Lower lobe of right lung (tissue), 2 donors: ENCODE measurements around the gene PAH. TPM values are rescaled to one million over a fixed set of nuclear protein-coding genes. Genes with fewer than 3 reads are reported as not detected.
A peak's percentile ranks its signal among the peaks of the same experiment; 100 is the strongest.

Experiments
- ATAC-seq, 2 donors: fragments of 200-7000 bp; cut with Tn5 transposase; one replicate each; pipeline ENCODE4 v1.9.1; 2020 to 2022; ENCODE audit warnings: mild to moderate bottlenecking in 2 of 2, moderate library complexity in 2 of 2
- DNase-seq: peaks from one replicate; pipeline ENCODE4 v3.0.0-alpha.2; 2020
- H3K27ac ChIP-seq: fragments of 200-600 bp; one replicate; pipeline ENCODE4 v1.8.0; 2022
- H3K27me3 ChIP-seq: fragments of 200-600 bp; one replicate; pipeline ENCODE4 v1.8.0; 2022; ENCODE audit warnings: low read depth
- H3K36me3 ChIP-seq: fragments of 200-600 bp; one replicate; pipeline ENCODE4 v1.8.0; 2022; ENCODE audit warnings: mild to moderate bottlenecking
- H3K4me1 ChIP-seq: fragments of 200-600 bp; one replicate; pipeline ENCODE4 v1.8.0; 2022
- H3K4me3 ChIP-seq: fragments of 200-600 bp; one replicate; pipeline ENCODE4 v1.8.0; 2022; ENCODE audit warnings: mild to moderate bottlenecking
- H3K9me3 ChIP-seq: fragments of 200-600 bp; one replicate; pipeline ENCODE4 v1.8.0; 2022
- CTCF ChIP-seq: fragments of 200-600 bp; IDR thresholded peaks from one replicate; pipeline ENCODE4 v1.8.0; 2022; ENCODE audit warnings: antibody characterized with exemption, mild to moderate bottlenecking
- intact Hi-C: fragments of 100-400 bp; cut with DNase I; formaldehyde crosslinking; loops from one replicate; pipeline ENCODE4 v1.11.0; 2022
- total RNA-seq: library from RNA; stranded (reverse); fragmentation: NEBNext Ultra II Directional; extraction: Animal tissue kit (Norgen Biotek cat#: 25700); gene quantifications from one replicate; pipeline ENCODE4 v1.2.1, GENCODE V29; 2021
- donor health status: DM: no; HTN: yes; CAD: no; lungs with severe emphysema.

PAH gene
- total RNA-seq, 1 donor from 2014 or later, result not detected

GRCh38 chr12:102954134-102954533 is 37.1 kb upstream of the PAH start:
- Histone ChIP-seq H3K9me3 (no peaks in the 10 kb centered on the region), H3K4me1 (peaks cover 21% of the 10 kb centered on the region), H3K27ac (no peak overlapping the region), H3K27me3 (peaks cover 87% of the 10 kb centered on the region), H3K36me3 (no peaks in the 10 kb centered on the region), H3K4me3 (no peak overlapping the region)
- intact Hi-C loops, result no loop called here
- DNase-seq, result no peak
- no peak for TF ChIP-seq CTCF
- ATAC-seq, result no peak

GRCh38 chr12:102953221-102953620 is 36.2 kb upstream of the PAH start:
- no peak for DNase-seq
- ATAC-seq, result no peak
- Histone ChIP-seq H3K36me3 (no peaks in the 10 kb centered on the region), H3K27ac (no peak overlapping the region), H3K9me3 (no peaks in the 10 kb centered on the region), H3K4me1 (peaks cover 15% of the 10 kb centered on the region), H3K4me3 (no peak overlapping the region), H3K27me3 (peaks cover 87% of the 10 kb centered on the region)
- TF ChIP-seq CTCF, result no peak
- intact Hi-C loops, result no loop called here

GRCh38 chr12:102951841-102952240 is 34.8 kb upstream of the PAH start:
- intact Hi-C loops, result no loop called here
- Histone ChIP-seq H3K9me3 (no peaks in the 10 kb centered on the region), H3K4me1 (peaks cover 10% of the 10 kb centered on the region), H3K36me3 (no peaks in the 10 kb centered on the region), H3K27ac (no peak overlapping the region), H3K27me3 (peaks cover 73% of the 10 kb centered on the region), H3K4me3 (no peak overlapping the region)
- TF ChIP-seq CTCF, result no peak
- ATAC-seq (no peak), DNase-seq (no peak)

- Histone ChIP-seq H3K36me3 (no peaks in the 10 kb centered on the region), H3K4me1 (peaks cover 10% of the 10 kb centered on the region), H3K27me3 (peaks cover 65% of the 10 kb centered on the region), H3K27ac (no peak overlapping the region), H3K4me3 (no peak overlapping the region), H3K9me3 (no peaks in the 10 kb centered on the region)
- no peak for ATAC-seq
- intact Hi-C loops, result no loop called here
- no peak for TF ChIP-seq CTCF
- no peak for DNase-seq
Measured at GRCh38 chr12:102950950-102951619, 34.0 kb upstream of the PAH start.

- H3K9me3 ChIP-seq, result no peaks in the 10 kb centered on the region
- DNase-seq, result peak; percentile 48
- H3K4me3 ChIP-seq, result no peak overlapping the region
- no peak overlapping the region for H3K27ac ChIP-seq
- peaks cover 10% of the 10 kb centered on the region for H3K4me1 ChIP-seq
- H3K36me3 ChIP-seq, result no peaks in the 10 kb centered on the region
- intact Hi-C loops, result no loop called here
- ATAC-seq, result peak; percentile 47 to 68
- no peak for TF ChIP-seq CTCF
- H3K27me3 ChIP-seq, result peaks cover 58% of the 10 kb centered on the region
Measured at GRCh38 chr12:102950107-102950949, 33.3 kb upstream of the PAH start.
